ENCODE data around the gene A2M. TPM values are rescaled to one million over a fixed set of nuclear protein-coding genes. Genes with fewer than 3 reads are reported as not detected.

A2M gene
- total and polyA plus RNA-seq, 2 of the 8 experiments (the other 6 are each of a cell fraction or from before 2014, with no cell fraction given): 0.15 TPM; not detected in 1

- TF ChIP-seq CHD7 (IDR thresholded peaks at IDR 0.05; ENCODE audit: insufficient replicate concordance, low read length) (no peak), CBX5 (IDR thresholded peaks at IDR 0.05; ENCODE audit: low read depth, low read length) (no peak), KDM1A (IDR thresholded peaks at IDR 0.05; ENCODE audit: borderline replicate concordance, low read length) (no peak), POU5F1 (IDR thresholded peaks at IDR 0.05; ENCODE audit: low read depth, low read length) (no peak), FOSL1 (IDR thresholded peaks at IDR 0.05; ENCODE audit: insufficient read depth, low read depth, low read length) (no peak)
Measured at GRCh38 chr12:9122091-9122609, 6.4 kb upstream of the A2M start (continued).

Data from H1 (cell line).